ENCODE measurements around the gene C11orf98. TPM values are rescaled to one million over a fixed set of nuclear protein-coding genes. Genes with fewer than 3 reads are reported as not detected.
A peak's percentile ranks its signal among the peaks of the same experiment; 100 is the strongest.

The C11orf98 gene
- total RNA-seq, 1 experiment from 2014 or later, result 139 TPM

DNA sequence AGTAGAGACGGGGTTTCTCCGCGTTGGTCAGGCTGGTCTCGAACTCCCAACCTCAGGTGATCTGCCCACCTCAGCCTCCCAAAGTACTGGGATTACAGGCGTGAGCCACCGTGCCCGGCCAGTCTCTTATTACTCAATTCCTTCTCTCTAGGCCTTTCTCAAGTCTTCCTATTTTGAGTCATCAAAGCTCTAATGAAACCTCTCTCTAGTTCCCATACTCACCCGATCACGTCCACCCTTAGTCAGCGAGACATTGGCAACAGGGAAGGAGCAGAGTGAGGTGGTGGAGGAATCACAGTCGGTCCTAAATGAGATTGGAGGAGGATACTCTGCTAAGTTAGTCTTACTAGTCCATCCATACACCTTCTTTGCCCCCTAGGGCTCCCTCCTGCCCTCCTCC is 37.2 kb upstream of the C11orf98 start:
- Histone ChIP-seq H4K8ac (replicated peaks; ENCODE audit: insufficient read length, low read depth, low read length) (no peak overlapping the region), H2BK15ac (ENCODE audit: low read depth, low read length) (no peak overlapping the region), H3K9me3 (ENCODE audit: control insufficient read depth, low read depth, low read length) (no peaks in the 10 kb centered on the region), H3K56ac (ENCODE audit: insufficient read length, low read depth, low read length) (no peak overlapping the region), H3K79me1 (ENCODE audit: insufficient read depth, low read depth, low read length, poor library complexity, severe bottlenecking) (no peaks in the 10 kb centered on the region), H3K23ac (ENCODE audit: insufficient read length, low read depth, low read length) (no peak overlapping the region), H3T11ph (ENCODE audit: low read length) (no peak overlapping the region), H3K4me2 (ENCODE audit: insufficient read depth, insufficient read length, low read length) (no peak overlapping the region), H3K79me2 (ENCODE audit: insufficient read depth, low read length) (no peaks in the 10 kb centered on the region; the same call in 1 of the 2 replicates), H4K91ac (ENCODE audit: insufficient read length, low read depth, low read length) (no peak overlapping the region), H3K9ac (ENCODE audit: extremely low read depth, insufficient read length, low read length) (no peak overlapping the region), H3K14ac (ENCODE audit: insufficient read depth, low read length) (no peak overlapping the region), H3K18ac (ENCODE audit: insufficient read length, low read depth, low read length) (no peak overlapping the region), H3K27ac (ENCODE audit: insufficient read length, low read depth, low read length) (no peak overlapping the region), H2AFZ (ENCODE audit: low read length) (no peak overlapping the region), H3K27me3 (ENCODE audit: insufficient read depth, low read length) (no peaks in the 10 kb centered on the region), H2BK20ac (ENCODE audit: low read depth, low read length, poor library complexity, severe bottlenecking) (no peak overlapping the region), H4K20me1 (ENCODE audit: control insufficient read depth, insufficient read depth, insufficient read length) (no peaks in the 10 kb centered on the region), H3K4ac (ENCODE audit: low read depth, low read length) (no peak overlapping the region), H2BK120ac (ENCODE audit: low read depth, low read length, poor library complexity, severe bottlenecking) (no peak overlapping the region), H4K5ac (ENCODE audit: insufficient read length, low read depth, low read length) (no peak overlapping the region), H2AK5ac (ENCODE audit: insufficient read length, low read length) (no peak overlapping the region), H3K4me1 (ENCODE audit: insufficient read depth, low read length) (no peaks in the 10 kb centered on the region), H2BK12ac (ENCODE audit: insufficient read length, low read depth, low read length) (no peak overlapping the region), H2BK5ac (ENCODE audit: insufficient read length, low read length) (no peak overlapping the region), H3K23me2 (ENCODE audit: insufficient read length, low read depth, low read length, poor library complexity, severe bottlenecking) (peaks cover 10% of the 10 kb centered on the region)
- H3K27ac Mint-ChIP-seq, result peak overlapping the region in 2 of 3 experiments; percentile 16 to 68; a peak in 3 of 7 replicates
- WGBS (ENCODE audit: extremely low coverage, insufficient read length, low lambda C conversion rate), result no CpG with 5 or more reads among the region's 11 CpGs
- no peak for DNase-seq
- H3K4me1 Mint-ChIP-seq, result peaks cover 14 to 15% of the 10 kb centered on the region in 2 experiments
- TF ChIP-seq, protein P1, sequence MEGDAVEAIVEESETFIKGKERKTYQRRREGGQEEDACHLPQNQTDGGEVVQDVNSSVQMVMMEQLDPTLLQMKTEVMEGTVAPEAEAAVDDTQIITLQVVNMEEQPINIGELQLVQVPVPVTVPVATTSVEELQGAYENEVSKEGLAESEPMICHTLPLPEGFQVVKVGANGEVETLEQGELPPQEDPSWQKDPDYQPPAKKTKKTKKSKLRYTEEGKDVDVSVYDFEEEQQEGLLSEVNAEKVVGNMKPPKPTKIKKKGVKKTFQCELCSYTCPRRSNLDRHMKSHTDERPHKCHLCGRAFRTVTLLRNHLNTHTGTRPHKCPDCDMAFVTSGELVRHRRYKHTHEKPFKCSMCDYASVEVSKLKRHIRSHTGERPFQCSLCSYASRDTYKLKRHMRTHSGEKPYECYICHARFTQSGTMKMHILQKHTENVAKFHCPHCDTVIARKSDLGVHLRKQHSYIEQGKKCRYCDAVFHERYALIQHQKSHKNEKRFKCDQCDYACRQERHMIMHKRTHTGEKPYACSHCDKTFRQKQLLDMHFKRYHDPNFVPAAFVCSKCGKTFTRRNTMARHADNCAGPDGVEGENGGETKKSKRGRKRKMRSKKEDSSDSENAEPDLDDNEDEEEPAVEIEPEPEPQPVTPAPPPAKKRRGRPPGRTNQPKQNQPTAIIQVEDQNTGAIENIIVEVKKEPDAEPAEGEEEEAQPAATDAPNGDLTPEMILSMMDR (conservative IDR thresholded peaks at IDR 0.05), result no peak
- peaks cover 23 to 42% (median 32%) of the 10 kb centered on the region in 3 experiments; a peak in 6 of 7 replicates for H3K36me3 Mint-ChIP-seq (ENCODE audit: insufficient read depth in 1 of 3, low read depth in 3 of 3)
- H3K4me3 Mint-ChIP-seq, result no peak overlapping the region; a peak in 1 of 5 replicates
- H3K27me3 Mint-ChIP-seq (ENCODE audit: low read depth), result no peaks in the 10 kb centered on the region
- no peaks in the 10 kb centered on the region for H3K9me3 Mint-ChIP-seq
